ENCODE data around the gene FCRL3. TPM values are rescaled to one million over a fixed set of nuclear protein-coding genes. Genes with fewer than 3 reads are reported as not detected.

Gene FCRL3
- total and polyA plus RNA-seq, 4 donors, result 0.16 to 0.72 (median 0.50) TPM

- H3K9ac ChIP-seq (ENCODE audit: low read depth in 1 of 2, low read length in 2 of 2), result no peak overlapping the region
- WGBS, result 69% methylated on average over 3 of the region's 3 CpGs
- H3K27me3 ChIP-seq (ENCODE audit: control insufficient read depth in 4 of 4, insufficient read depth in 4 of 4, low read length in 3 of 4), result no peaks in the 10 kb centered on the region
- H3K4me1 ChIP-seq (ENCODE audit: control insufficient read depth in 4 of 4, insufficient read depth in 4 of 4, low read length in 3 of 4), result no peaks in the 10 kb centered on the region
- no peak for DNase-seq (ENCODE audit: low spot score)
- H3K4me3 ChIP-seq (ENCODE audit: low read depth in 1 of 3, low read length in 3 of 3), result no peak overlapping the region
- H3K9me3 ChIP-seq (ENCODE audit: control insufficient read depth in 4 of 4, low read length in 3 of 4), result no peaks in the 10 kb centered on the region
- no peaks in the 10 kb centered on the region for H3K36me3 ChIP-seq (ENCODE audit: control insufficient read depth in 4 of 4, insufficient read depth in 3 of 4, low read depth in 1 of 4, low read length in 3 of 4)
- TF ChIP-seq FOXA1 (IDR thresholded peaks at IDR 0.05) (no peak), HNF4A (conservative IDR thresholded peaks at IDR 0.05) (no peak), JUND (IDR thresholded peaks at IDR 0.05) (no peak), TAF1 (conservative IDR thresholded peaks at IDR 0.05) (no peak), MAX (IDR thresholded peaks at IDR 0.05) (no peak), RAD21 (IDR thresholded peaks at IDR 0.05) (no peak), REST (IDR thresholded peaks at IDR 0.05) (no peak), SP1 (IDR thresholded peaks at IDR 0.05) (no peak), EGR1 (IDR thresholded peaks at IDR 0.05; ENCODE audit: low read depth in 2 of 2) (no peak), HNF4G (IDR thresholded peaks at IDR 0.05) (no peak), FOXA2 (IDR thresholded peaks at IDR 0.05) (no peak)
- TF ChIP-seq, protein P1, sequence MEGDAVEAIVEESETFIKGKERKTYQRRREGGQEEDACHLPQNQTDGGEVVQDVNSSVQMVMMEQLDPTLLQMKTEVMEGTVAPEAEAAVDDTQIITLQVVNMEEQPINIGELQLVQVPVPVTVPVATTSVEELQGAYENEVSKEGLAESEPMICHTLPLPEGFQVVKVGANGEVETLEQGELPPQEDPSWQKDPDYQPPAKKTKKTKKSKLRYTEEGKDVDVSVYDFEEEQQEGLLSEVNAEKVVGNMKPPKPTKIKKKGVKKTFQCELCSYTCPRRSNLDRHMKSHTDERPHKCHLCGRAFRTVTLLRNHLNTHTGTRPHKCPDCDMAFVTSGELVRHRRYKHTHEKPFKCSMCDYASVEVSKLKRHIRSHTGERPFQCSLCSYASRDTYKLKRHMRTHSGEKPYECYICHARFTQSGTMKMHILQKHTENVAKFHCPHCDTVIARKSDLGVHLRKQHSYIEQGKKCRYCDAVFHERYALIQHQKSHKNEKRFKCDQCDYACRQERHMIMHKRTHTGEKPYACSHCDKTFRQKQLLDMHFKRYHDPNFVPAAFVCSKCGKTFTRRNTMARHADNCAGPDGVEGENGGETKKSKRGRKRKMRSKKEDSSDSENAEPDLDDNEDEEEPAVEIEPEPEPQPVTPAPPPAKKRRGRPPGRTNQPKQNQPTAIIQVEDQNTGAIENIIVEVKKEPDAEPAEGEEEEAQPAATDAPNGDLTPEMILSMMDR (IDR thresholded peaks at IDR 0.05; ENCODE audit: low read depth, low read length, missing input control), result no peak
- no peak overlapping the region for H3K27ac ChIP-seq (ENCODE audit: low read depth in 1 of 2, low read length in 2 of 2)
Measured at GRCh38 chr1:157732755-157733154, 32.2 kb upstream of the FCRL3 start.

GRCh38 chr1:157725221-157725577 lies 24.6 kb upstream of the FCRL3 start:
- DNase-seq (ENCODE audit: low spot score), result no peak
- Histone ChIP-seq H3K9me3 (ENCODE audit: control insufficient read depth in 4 of 4, low read length in 3 of 4) (peaks cover 0 to 10% (median 5%) of the 10 kb centered on the region in 4 donors), H3K27ac (ENCODE audit: low read depth in 1 of 2, low read length in 2 of 2) (no peak overlapping the region), H3K4me3 (ENCODE audit: low read depth in 1 of 3, low read length in 3 of 3) (no peak overlapping the region), H3K36me3 (ENCODE audit: control insufficient read depth in 4 of 4, insufficient read depth in 3 of 4, low read depth in 1 of 4, low read length in 3 of 4) (no peaks in the 10 kb centered on the region), H3K9ac (ENCODE audit: low read depth in 1 of 2, low read length in 2 of 2) (no peak overlapping the region), H3K27me3 (ENCODE audit: control insufficient read depth in 4 of 4, insufficient read depth in 4 of 4, low read length in 3 of 4) (no peaks in the 10 kb centered on the region), H3K4me1 (ENCODE audit: control insufficient read depth in 4 of 4, insufficient read depth in 4 of 4, low read length in 3 of 4) (peaks cover 0 to 1% (median 0%) of the 10 kb centered on the region in 4 donors)
- TF ChIP-seq, protein P2, sequence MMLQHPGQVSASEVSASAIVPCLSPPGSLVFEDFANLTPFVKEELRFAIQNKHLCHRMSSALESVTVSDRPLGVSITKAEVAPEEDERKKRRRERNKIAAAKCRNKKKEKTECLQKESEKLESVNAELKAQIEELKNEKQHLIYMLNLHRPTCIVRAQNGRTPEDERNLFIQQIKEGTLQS (IDR thresholded peaks at IDR 0.05), result no peak
- no peak for TF ChIP-seq NR2F2 (IDR thresholded peaks at IDR 0.05)
- TF ChIP-seq MAX (IDR thresholded peaks at IDR 0.05), result no peak
- no peak for TF ChIP-seq JUND (IDR thresholded peaks at IDR 0.05)
- TF ChIP-seq ZBTB33 (IDR thresholded peaks at IDR 0.05), result no peak
- TF ChIP-seq GABPA (IDR thresholded peaks at IDR 0.05 in 1 of 2, conservative IDR thresholded peaks at IDR 0.05 in 1 of 2), result no peak
- no peak for TF ChIP-seq FOXA1 (IDR thresholded peaks at IDR 0.05)
- no peak for TF ChIP-seq EGR1 (IDR thresholded peaks at IDR 0.05; ENCODE audit: low read depth in 2 of 2)
- TF ChIP-seq RAD21 (IDR thresholded peaks at IDR 0.05), result no peak
- TF ChIP-seq HNF4G (IDR thresholded peaks at IDR 0.05), result no peak
- no peak for TF ChIP-seq REST (IDR thresholded peaks at IDR 0.05)
- TF ChIP-seq SP1 (IDR thresholded peaks at IDR 0.05), result no peak
- TF ChIP-seq, protein P1 (IDR thresholded peaks at IDR 0.05; ENCODE audit: low read depth, low read length, missing input control), result no peak
- no peak for TF ChIP-seq RXRA (IDR thresholded peaks at IDR 0.05)
- no peak for TF ChIP-seq FOXA2 (IDR thresholded peaks at IDR 0.05)
- no peak for TF ChIP-seq YY1 (IDR thresholded peaks at IDR 0.05)
- WGBS, result 49% methylated on average over 2 of the region's 2 CpGs

Measured in liver (tissue), 9 donors.